Measurements from ENCODE around the gene EDN1.

The EDN1 gene

GRCh38 chr6:12289933-12290820 is at the start of gene EDN1:
Gene EDN1 (plus strand): TSS chr6:12290361. CDS start chr6:12290630, 269 bp downstream.
- H3K36me3 ChIP-seq (ENCODE audit: control insufficient read depth, insufficient read depth, low read length): peaks cover 20% of the 10 kb centered on the region; the same call in 1 of the 2 replicates
- peak within 1 kb of the TSS; percentile 31 for H3K27ac ChIP-seq (ENCODE audit: low read depth, low read length)
- peak within 1 kb of the TSS; percentile 76 for H3K4me3 ChIP-seq (ENCODE audit: low read depth, low read length)
- H3K4me1 ChIP-seq (ENCODE audit: control insufficient read depth, insufficient read depth, low read length): peaks cover 27% of the 10 kb centered on the region
- H3K9ac ChIP-seq (ENCODE audit: low read depth, low read length): peak within 1 kb of the TSS; percentile 27; the same call in 1 of the 2 replicates
- no peaks in the 10 kb centered on the region for H3K9me3 ChIP-seq (ENCODE audit: control insufficient read depth, insufficient read depth, low read length)
- peaks cover 21% of the 10 kb centered on the region for H3K27me3 ChIP-seq (ENCODE audit: control insufficient read depth, insufficient read depth, low read length)

GRCh38 chr6:12241493-12242175 is 48.5 kb upstream of the EDN1 start:
- H3K4me3 ChIP-seq (ENCODE audit: low read depth, low read length): no peak overlapping the region
- no peaks in the 10 kb centered on the region for H3K36me3 ChIP-seq (ENCODE audit: control insufficient read depth, insufficient read depth, low read length)
- H3K9me3 ChIP-seq (ENCODE audit: control insufficient read depth, insufficient read depth, low read length): no peaks in the 10 kb centered on the region
- no peak overlapping the region for H3K27ac ChIP-seq (ENCODE audit: low read depth, low read length)
- no peaks in the 10 kb centered on the region for H3K27me3 ChIP-seq (ENCODE audit: control insufficient read depth, insufficient read depth, low read length)
- peaks cover 14% of the 10 kb centered on the region for H3K4me1 ChIP-seq (ENCODE audit: control insufficient read depth, insufficient read depth, low read length)
- H3K9ac ChIP-seq (ENCODE audit: low read depth, low read length): no peak overlapping the region

GRCh38 chr6:12243169-12243568 is 47.0 kb upstream of the EDN1 start:
- H3K27ac ChIP-seq (ENCODE audit: low read depth, low read length): no peak overlapping the region
- H3K9me3 ChIP-seq (ENCODE audit: control insufficient read depth, insufficient read depth, low read length): no peaks in the 10 kb centered on the region
- H3K9ac ChIP-seq (ENCODE audit: low read depth, low read length): no peak overlapping the region
- H3K27me3 ChIP-seq (ENCODE audit: control insufficient read depth, insufficient read depth, low read length): no peaks in the 10 kb centered on the region
- H3K4me1 ChIP-seq (ENCODE audit: control insufficient read depth, insufficient read depth, low read length): peaks cover 14% of the 10 kb centered on the region
- no peak overlapping the region for H3K4me3 ChIP-seq (ENCODE audit: low read depth, low read length)
- H3K36me3 ChIP-seq (ENCODE audit: control insufficient read depth, insufficient read depth, low read length): no peaks in the 10 kb centered on the region

- no peak overlapping the region for H3K9ac ChIP-seq (ENCODE audit: low read depth, low read length)
- H3K9me3 ChIP-seq (ENCODE audit: control insufficient read depth, insufficient read depth, low read length): no peaks in the 10 kb centered on the region
- no peaks in the 10 kb centered on the region for H3K36me3 ChIP-seq (ENCODE audit: control insufficient read depth, insufficient read depth, low read length)
- H3K27ac ChIP-seq (ENCODE audit: low read depth, low read length): no peak overlapping the region
- peaks cover 14% of the 10 kb centered on the region for H3K4me1 ChIP-seq (ENCODE audit: control insufficient read depth, insufficient read depth, low read length)
- no peaks in the 10 kb centered on the region for H3K27me3 ChIP-seq (ENCODE audit: control insufficient read depth, insufficient read depth, low read length)
- H3K4me3 ChIP-seq (ENCODE audit: low read depth, low read length): no peak overlapping the region
Measured at GRCh38 chr6:12245360-12245759, 44.8 kb upstream of the EDN1 start.

- peaks cover 14% of the 10 kb centered on the region for H3K4me1 ChIP-seq (ENCODE audit: control insufficient read depth, insufficient read depth, low read length)
- H3K27me3 ChIP-seq (ENCODE audit: control insufficient read depth, insufficient read depth, low read length): no peaks in the 10 kb centered on the region
- H3K27ac ChIP-seq (ENCODE audit: low read depth, low read length): no peak overlapping the region
- no peaks in the 10 kb centered on the region for H3K36me3 ChIP-seq (ENCODE audit: control insufficient read depth, insufficient read depth, low read length)
- H3K4me3 ChIP-seq (ENCODE audit: low read depth, low read length): no peak overlapping the region
- no peak overlapping the region for H3K9ac ChIP-seq (ENCODE audit: low read depth, low read length)
- no peaks in the 10 kb centered on the region for H3K9me3 ChIP-seq (ENCODE audit: control insufficient read depth, insufficient read depth, low read length)
Measured at GRCh38 chr6:12245763-12246718, 44.1 kb upstream of the EDN1 start.

- H3K27ac ChIP-seq (ENCODE audit: low read depth, low read length): no peak overlapping the region
- no peaks in the 10 kb centered on the region for H3K9me3 ChIP-seq (ENCODE audit: control insufficient read depth, insufficient read depth, low read length)
- H3K4me3 ChIP-seq (ENCODE audit: low read depth, low read length): no peak overlapping the region
- no peaks in the 10 kb centered on the region for H3K36me3 ChIP-seq (ENCODE audit: control insufficient read depth, insufficient read depth, low read length)
- no peaks in the 10 kb centered on the region for H3K27me3 ChIP-seq (ENCODE audit: control insufficient read depth, insufficient read depth, low read length)
- peaks cover 14% of the 10 kb centered on the region for H3K4me1 ChIP-seq (ENCODE audit: control insufficient read depth, insufficient read depth, low read length)
- no peak overlapping the region for H3K9ac ChIP-seq (ENCODE audit: low read depth, low read length)
Measured at GRCh38 chr6:12246900-12247299, 43.3 kb upstream of the EDN1 start.

- Histone ChIP-seq H3K4me3 (ENCODE audit: low read depth, low read length) (no peak overlapping the region), H3K27me3 (ENCODE audit: control insufficient read depth, insufficient read depth, low read length) (no peaks in the 10 kb centered on the region), H3K9ac (ENCODE audit: low read depth, low read length) (no peak overlapping the region), H3K27ac (ENCODE audit: low read depth, low read length) (no peak overlapping the region), H3K4me1 (ENCODE audit: control insufficient read depth, insufficient read depth, low read length) (peaks cover 11% of the 10 kb centered on the region), H3K9me3 (ENCODE audit: control insufficient read depth, insufficient read depth, low read length) (no peaks in the 10 kb centered on the region), H3K36me3 (ENCODE audit: control insufficient read depth, insufficient read depth, low read length) (no peaks in the 10 kb centered on the region)
Measured at GRCh38 chr6:12249541-12250382, 40.4 kb upstream of the EDN1 start.

- Histone ChIP-seq H3K27ac (ENCODE audit: low read depth, low read length) (no peak overlapping the region), H3K36me3 (ENCODE audit: control insufficient read depth, insufficient read depth, low read length) (no peaks in the 10 kb centered on the region), H3K27me3 (ENCODE audit: control insufficient read depth, insufficient read depth, low read length) (no peaks in the 10 kb centered on the region), H3K4me1 (ENCODE audit: control insufficient read depth, insufficient read depth, low read length) (peaks cover 10% of the 10 kb centered on the region), H3K4me3 (ENCODE audit: low read depth, low read length) (no peak overlapping the region), H3K9me3 (ENCODE audit: control insufficient read depth, insufficient read depth, low read length) (no peaks in the 10 kb centered on the region), H3K9ac (ENCODE audit: low read depth, low read length) (no peak overlapping the region)
Measured at GRCh38 chr6:12250383-12250770, 39.8 kb upstream of the EDN1 start.

- no peak overlapping the region for H3K4me3 ChIP-seq (ENCODE audit: low read depth, low read length)
- no peak overlapping the region for H3K27ac ChIP-seq (ENCODE audit: low read depth, low read length)
Measured at GRCh38 chr6:12254210-12254609, 36.0 kb upstream of the EDN1 start.

GRCh38 chr6:12258191-12258590 is 32.0 kb upstream of the EDN1 start:
- no peaks in the 10 kb centered on the region for H3K9me3 ChIP-seq (ENCODE audit: control insufficient read depth, insufficient read depth, low read length)
- no peak overlapping the region for H3K27ac ChIP-seq (ENCODE audit: low read depth, low read length)
- H3K4me3 ChIP-seq (ENCODE audit: low read depth, low read length): no peak overlapping the region
- no peaks in the 10 kb centered on the region for H3K27me3 ChIP-seq (ENCODE audit: control insufficient read depth, insufficient read depth, low read length)
- H3K4me1 ChIP-seq (ENCODE audit: control insufficient read depth, insufficient read depth, low read length): no peaks in the 10 kb centered on the region
- H3K9ac ChIP-seq (ENCODE audit: low read depth, low read length): no peak overlapping the region
- H3K36me3 ChIP-seq (ENCODE audit: control insufficient read depth, insufficient read depth, low read length): no peaks in the 10 kb centered on the region

More at GRCh38 chr6:12254210-12254609, 36.0 kb upstream of the EDN1 start:
- Histone ChIP-seq H3K27me3 (ENCODE audit: control insufficient read depth, insufficient read depth, low read length) (no peaks in the 10 kb centered on the region), H3K36me3 (ENCODE audit: control insufficient read depth, insufficient read depth, low read length) (no peaks in the 10 kb centered on the region), H3K9ac (ENCODE audit: low read depth, low read length) (no peak overlapping the region), H3K9me3 (ENCODE audit: control insufficient read depth, insufficient read depth, low read length) (no peaks in the 10 kb centered on the region), H3K4me1 (ENCODE audit: control insufficient read depth, insufficient read depth, low read length) (no peaks in the 10 kb centered on the region)

Measured in HUES48 (cell line).